HepG2 (cell line): ENCODE measurements around the gene PTPRM. TPM values are rescaled to one million over a fixed set of nuclear protein-coding genes. Genes with fewer than 3 reads are reported as not detected.

ENCODE experiments used
- ATAC-seq: fragments of 200-7000 bp; cut with Tn5 transposase; 3 replicates; pipeline ENCODE4 v1.9.1; 2020; ENCODE audit warnings: mild to moderate bottlenecking, moderate library complexity
- BruUV-seq: library from RNA; stranded (reverse); fragments of 400-500 nt; replicated peaks from 2 replicates; lab custom pipeline; 2021; lab: Mats Ljungman, UMichigan
- CTCF ChIA-PET: fragments of 300-600 bp; formaldehyde crosslinking; extraction: SDS; loops from one replicate; lab custom pipeline; 2021; ENCODE audit warnings: low total read pairs, inconsistent platforms, low intra/inter-chr PET ratio; lab: Yijun Ruan, JAX
- POLR2A ChIA-PET: fragments of 350-600 bp; sonication (Branson Sonifier 250); formaldehyde crosslinking; loops from one replicate; lab custom pipeline; 2020; ENCODE audit warnings: antibody characterized with exemption, inconsistent platforms; lab: Yijun Ruan, JAX
- DNase-seq: peaks from one replicate; pipeline ENCODE4 v3.0.0-alpha.2; 2015; ENCODE audit warnings: low spot score
- FAIRE-seq: peaks from 3 replicates; lab custom pipeline; 2011; peaks lifted over from hg19 to GRCh38; lab: Jason Lieb, UNC
- H2AFZ ChIP-seq: one replicate; pipeline ENCODE4 v1.6.1; 2011; ENCODE audit warnings: low read length, inconsistent platforms
- H3K27ac ChIP-seq: fragments of 300-600 bp; 3 replicates; pipeline ENCODE4 v1.8.0; 2011; ENCODE audit warnings: mixed run types, mild to moderate bottlenecking, mixed read lengths, low read length, inconsistent platforms; ENCODE audit not compliant: insufficient read depth; ENCODE audit errors: extremely low read length
- H3K27me3 ChIP-seq, 2 experiments: fragments of 200-600 bp in 1 of 2; 2 replicates in 1 of 2; 3 replicates in 1 of 2; pipeline versions ENCODE4 v1.6.0 to v1.8.0; 2011; ENCODE audit warnings: low read length in 2 of 2, mild to moderate bottlenecking in 2 of 2, moderate library complexity in 2 of 2, inconsistent platforms in 1 of 2; ENCODE audit not compliant: insufficient read depth in 2 of 2, control insufficient read depth in 1 of 2
- H3K36me3 ChIP-seq, 2 experiments: fragments of 200-600 bp in 1 of 2; replicated peaks in 1 of 2; 2 replicates in 1 of 2; 3 replicates in 1 of 2; pipeline versions ENCODE4 v1.5.1 to v1.8.0; 2011; ENCODE audit warnings: low read length in 2 of 2, inconsistent platforms in 1 of 2; ENCODE audit not compliant: insufficient read depth in 2 of 2, control insufficient read depth in 1 of 2
- H3K4me1 ChIP-seq: 2 replicates; pipeline ENCODE4 v1.5.1; 2012; ENCODE audit warnings: low read length, inconsistent platforms; ENCODE audit not compliant: insufficient read depth
- H3K4me2 ChIP-seq: 2 replicates; pipeline ENCODE4 v1.6.0; 2011; ENCODE audit warnings: low read depth, low read length, inconsistent platforms
- H3K4me3 ChIP-seq, 3 experiments: fragments of 200-600 bp in 1 of 3; sonication (generic), shearing (Covaris generic) in 1 of 3; replicated peaks in 1 of 3; 2 replicates each; pipeline ENCODE4 v1.5.1; 2011 to 2016; ENCODE audit warnings: low read length in 3 of 3, inconsistent platforms in 2 of 3, low read depth in 2 of 3, mild to moderate bottlenecking in 2 of 3, control low read depth in 1 of 3, mixed read lengths in 1 of 3; ENCODE audit not compliant: insufficient read depth in 1 of 3
- H3K79me2 ChIP-seq: one replicate; pipeline ENCODE4 v1.6.1; 2011; ENCODE audit warnings: low read length, inconsistent platforms; ENCODE audit not compliant: insufficient read depth
- H3K9ac ChIP-seq: 2 replicates; pipeline ENCODE4 v1.6.0; 2011; ENCODE audit warnings: mild to moderate bottlenecking, low read depth, low read length, inconsistent platforms; ENCODE audit not compliant: insufficient read depth
- H3K9me3 ChIP-seq: 2 replicates; pipeline ENCODE4 v1.5.1; 2012; ENCODE audit warnings: mild to moderate bottlenecking, low read length
- H4K20me1 ChIP-seq: 2 replicates; pipeline ENCODE4 v1.6.0; 2011; ENCODE audit warnings: inconsistent platforms, mild to moderate bottlenecking, low read length, moderate library complexity; ENCODE audit not compliant: insufficient read depth
- DR1 ChIP-seq: sonication (generic); formaldehyde crosslinking; IDR thresholded peaks from 2 replicates; pipeline ENCODE4 v1.8.0; 2021; ENCODE audit warnings: mild to moderate bottlenecking, missing genetic modification reagents, inconsistent platforms
- SMAD3 ChIP-seq: sonication (generic); formaldehyde crosslinking; IDR thresholded peaks from 2 replicates; pipeline ENCODE4 v1.4.0; 2020; ENCODE audit warnings: missing genetic modification reagents
- ZNF224 ChIP-seq: sonication (generic); formaldehyde crosslinking; IDR thresholded peaks from 2 replicates; pipeline ENCODE4 v1.5.0; 2020; ENCODE audit warnings: mild to moderate bottlenecking, missing genetic modification reagents
- ZNF234 ChIP-seq: sonication (generic); formaldehyde crosslinking; conservative IDR thresholded peaks from 2 replicates; pipeline ENCODE4 v1.5.1; 2020; ENCODE audit warnings: mild to moderate bottlenecking, missing genetic modification reagents
- ZNF343 ChIP-seq: sonication (generic); formaldehyde crosslinking; IDR thresholded peaks from 2 replicates; pipeline ENCODE4 v1.4.0; 2020; ENCODE audit warnings: mild to moderate bottlenecking, missing genetic modification reagents
- ZNF383 ChIP-seq: sonication (generic); formaldehyde crosslinking; IDR thresholded peaks from 2 replicates; pipeline ENCODE4 v1.4.0; 2020; ENCODE audit warnings: missing genetic modification reagents, mild to moderate bottlenecking, borderline replicate concordance
- ZZZ3 ChIP-seq: sonication (generic); formaldehyde crosslinking; IDR thresholded peaks from 2 replicates; pipeline ENCODE4 v1.4.0; 2020; ENCODE audit warnings: missing genetic modification reagents, mild to moderate bottlenecking, borderline replicate concordance
- WGBS: methylation state at CpG from one replicate; pipeline ENCODE4 v1.1.6; 2017; ENCODE audit warnings: low lambda C conversion rate; 5-methylcytosine and 5-hydroxymethylcytosine counted together
- in situ Hi-C: cut with HindIII; loops from 2 replicates; pipeline ENCODE4 v1.10.0; 2017; ENCODE audit warnings: low pct_unique_long_range_greater_than_20kb; ENCODE audit not compliant: extremely low pct_ligation_motif_present
- intact Hi-C: fragments of 100-400 bp; cut with micrococcal nuclease; formaldehyde crosslinking; loops from one replicate; pipeline ENCODE4 v1.10.0; 2022; ENCODE audit not compliant: unreplicated experiment
- polyA plus RNA-seq, 8 experiments: library from polyadenylated mRNA; depleted of rRNA in 3 of 8; stranded (reverse) in 7 of 8; unstranded in 1 of 8; fragments of >200 nt; fragmentation: Illumina TruSeq in 4 of 8; extraction: Trizol in 4 of 8; gene quantifications; 2 replicates each; pipeline versions ENCODE4 v1.2.1 to v1.2.3, GENCODE V29; 2011 to 2016; ENCODE audit warnings: low read depth in 4 of 8, missing spikeins in 1 of 8, mixed read lengths in 1 of 8; ENCODE audit not compliant: insufficient read depth in 1 of 8
- total RNA-seq, 5 experiments: library from RNA; depleted of rRNA; stranded (reverse); fragments of >200 nt; fragmentation: Illumina TruSeq; extraction: Trizol; gene quantifications; 2 replicates each; pipeline ENCODE4 v1.2.3, GENCODE V29; 2016; ENCODE audit warnings: low read depth in 1 of 5
- TF ChIP-seq, protein P1 (sequence below): sonication (generic); formaldehyde crosslinking; IDR thresholded peaks from 2 replicates; pipeline ENCODE4 v1.4.0; 2020; ENCODE audit warnings: mild to moderate bottlenecking, missing genetic modification reagents
- TF ChIP-seq, protein P2 (sequence below): sonication (generic); formaldehyde crosslinking; IDR thresholded peaks from 2 replicates; pipeline ENCODE4 v1.4.0; 2020; ENCODE audit warnings: missing genetic modification reagents, borderline replicate concordance

The PTPRM gene
- total and polyA plus RNA-seq, 2 of the 13 experiments (the other 11 are each of a cell fraction or from before 2014, with no cell fraction given): 12.6 to 108 TPM

DNA sequence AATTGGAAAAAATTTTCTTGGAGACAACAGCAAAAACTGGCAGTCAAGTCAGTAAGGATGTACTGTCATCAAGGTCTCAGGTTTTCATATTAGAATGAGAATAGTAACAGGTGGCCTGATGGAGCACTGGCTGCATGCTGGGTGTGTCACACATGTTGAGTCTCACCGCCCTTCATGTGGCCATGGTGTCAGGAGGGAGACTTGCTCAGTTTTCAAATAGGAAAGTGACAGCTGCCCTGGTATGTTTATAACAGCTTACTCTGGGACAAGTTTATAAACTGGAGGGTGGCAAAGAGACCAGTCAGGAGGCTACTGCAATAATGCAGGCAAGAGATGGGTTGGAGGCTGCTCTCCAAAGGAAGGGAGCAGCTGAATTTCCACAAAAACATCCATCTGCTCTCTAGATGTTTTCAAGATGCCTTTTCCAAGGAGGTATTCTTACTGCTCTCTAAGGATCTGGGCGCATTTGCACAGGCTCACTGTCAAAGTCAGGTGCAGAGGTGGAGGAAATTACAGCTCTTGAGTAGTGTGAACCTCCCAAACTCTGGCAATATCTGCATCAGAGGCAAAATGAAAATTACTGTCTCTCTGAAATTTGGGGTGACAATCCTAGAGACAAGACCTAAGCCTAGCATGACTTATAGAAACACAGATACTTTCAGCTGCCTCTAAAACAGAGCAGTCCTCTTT, 720.2 kb downstream of the PTPRM start:
- H4K20me1 ChIP-seq: no peaks in the 10 kb centered on the region
- no peaks in the 10 kb centered on the region for H3K9me3 ChIP-seq
- BruUV-seq: no TSS peak
- intact Hi-C loops (no loop called here), in situ Hi-C loops (no loop called here)
- TF ChIP-seq ZNF343 (CRISPR knock-in tag) (no peak), SMAD3 (CRISPR knock-in tag) (no peak), ZZZ3 (CRISPR knock-in tag) (no peak), ZNF234 (no peak)
- WGBS: 91% methylated on average over 2 of the region's 2 CpGs
- ATAC-seq: no peak
- no peaks in the 10 kb centered on the region for H3K36me3 ChIP-seq
- H3K27ac ChIP-seq: no peak overlapping the region
- no peaks in the 10 kb centered on the region for H3K27me3 ChIP-seq
- H3K4me1 ChIP-seq: peaks cover 12% of the 10 kb centered on the region
- no peaks in the 10 kb centered on the region for H3K79me2 ChIP-seq
- ChIA-PET POLR2A (no interaction called here), CTCF (no interaction called here)
- H3K9ac ChIP-seq: no peak overlapping the region
- H2AFZ ChIP-seq: no peak overlapping the region
- no peak overlapping the region for H3K4me2 ChIP-seq
- no peak for DNase-seq
- H3K4me3 ChIP-seq: no peak overlapping the region
- no peak for FAIRE-seq

DNA sequence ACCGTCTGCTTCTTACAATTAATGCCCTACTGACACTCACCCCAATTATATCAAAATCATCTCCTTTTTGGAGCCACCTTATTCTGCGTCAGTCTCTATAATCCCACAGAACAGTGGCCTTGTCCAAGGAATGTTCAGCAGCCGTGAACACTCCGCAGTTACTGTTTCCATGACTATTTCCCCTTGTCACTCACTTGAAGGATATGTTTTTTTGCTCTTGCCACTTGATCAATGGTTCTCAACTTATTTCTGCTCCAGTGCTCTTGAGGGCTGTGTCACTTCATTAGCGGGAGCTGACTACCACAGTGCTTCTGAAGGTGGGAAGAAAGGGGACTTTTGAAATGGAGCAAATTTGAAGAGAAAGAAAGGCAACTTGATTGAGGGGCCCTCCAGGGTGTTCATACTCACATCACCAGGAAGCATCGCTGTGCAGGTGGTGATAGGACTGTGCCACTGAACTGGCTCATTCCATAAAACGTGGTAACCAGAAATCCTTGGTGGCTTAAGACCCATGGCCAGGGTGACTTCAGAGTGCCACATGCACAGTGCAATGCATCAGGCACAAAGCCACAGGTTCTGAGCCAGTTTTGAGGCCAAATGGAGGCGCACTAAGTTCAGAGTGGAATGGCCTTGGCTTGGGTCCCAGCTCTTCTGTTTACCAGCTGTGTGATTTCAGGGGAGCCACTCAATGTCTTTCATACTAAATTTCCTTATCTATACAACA, 721.5 kb downstream of the PTPRM start:
- Histone ChIP-seq H3K9me3 (no peaks in the 10 kb centered on the region), H3K79me2 (no peaks in the 10 kb centered on the region), H3K4me3 (no peak overlapping the region), H3K27ac (no peak overlapping the region), H3K9ac (no peak overlapping the region), H4K20me1 (no peaks in the 10 kb centered on the region), H2AFZ (no peak overlapping the region), H3K36me3 (no peaks in the 10 kb centered on the region), H3K4me2 (no peak overlapping the region), H3K27me3 (no peaks in the 10 kb centered on the region), H3K4me1 (peaks cover 10% of the 10 kb centered on the region)
- WGBS: 96% methylated on average over 8 of the region's 8 CpGs
- CTCF ChIA-PET: no interaction called here
- POLR2A ChIA-PET: no interaction called here
- intact Hi-C loops: no loop called here
- no peak for DNase-seq
- no peak for FAIRE-seq
- in situ Hi-C loops: no loop called here
- no peak for ATAC-seq
- no TSS peak for BruUV-seq
- TF ChIP-seq ZNF383 (CRISPR knock-in tag) (no peak), ZNF224 (CRISPR knock-in tag) (no peak), DR1 (no peak)
- TF ChIP-seq, protein P1, sequence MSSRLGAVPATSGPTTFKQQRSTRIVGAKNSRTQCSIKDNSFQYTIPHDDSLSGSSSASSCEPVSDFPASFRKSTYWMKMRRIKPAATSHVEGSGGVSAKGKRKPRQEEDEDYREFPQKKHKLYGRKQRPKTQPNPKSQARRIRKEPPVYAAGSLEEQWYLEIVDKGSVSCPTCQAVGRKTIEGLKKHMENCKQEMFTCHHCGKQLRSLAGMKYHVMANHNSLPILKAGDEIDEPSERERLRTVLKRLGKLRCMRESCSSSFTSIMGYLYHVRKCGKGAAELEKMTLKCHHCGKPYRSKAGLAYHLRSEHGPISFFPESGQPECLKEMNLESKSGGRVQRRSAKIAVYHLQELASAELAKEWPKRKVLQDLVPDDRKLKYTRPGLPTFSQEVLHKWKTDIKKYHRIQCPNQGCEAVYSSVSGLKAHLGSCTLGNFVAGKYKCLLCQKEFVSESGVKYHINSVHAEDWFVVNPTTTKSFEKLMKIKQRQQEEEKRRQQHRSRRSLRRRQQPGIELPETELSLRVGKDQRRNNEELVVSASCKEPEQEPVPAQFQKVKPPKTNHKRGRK (CRISPR knock-in tag): no peak
- TF ChIP-seq, protein P2, sequence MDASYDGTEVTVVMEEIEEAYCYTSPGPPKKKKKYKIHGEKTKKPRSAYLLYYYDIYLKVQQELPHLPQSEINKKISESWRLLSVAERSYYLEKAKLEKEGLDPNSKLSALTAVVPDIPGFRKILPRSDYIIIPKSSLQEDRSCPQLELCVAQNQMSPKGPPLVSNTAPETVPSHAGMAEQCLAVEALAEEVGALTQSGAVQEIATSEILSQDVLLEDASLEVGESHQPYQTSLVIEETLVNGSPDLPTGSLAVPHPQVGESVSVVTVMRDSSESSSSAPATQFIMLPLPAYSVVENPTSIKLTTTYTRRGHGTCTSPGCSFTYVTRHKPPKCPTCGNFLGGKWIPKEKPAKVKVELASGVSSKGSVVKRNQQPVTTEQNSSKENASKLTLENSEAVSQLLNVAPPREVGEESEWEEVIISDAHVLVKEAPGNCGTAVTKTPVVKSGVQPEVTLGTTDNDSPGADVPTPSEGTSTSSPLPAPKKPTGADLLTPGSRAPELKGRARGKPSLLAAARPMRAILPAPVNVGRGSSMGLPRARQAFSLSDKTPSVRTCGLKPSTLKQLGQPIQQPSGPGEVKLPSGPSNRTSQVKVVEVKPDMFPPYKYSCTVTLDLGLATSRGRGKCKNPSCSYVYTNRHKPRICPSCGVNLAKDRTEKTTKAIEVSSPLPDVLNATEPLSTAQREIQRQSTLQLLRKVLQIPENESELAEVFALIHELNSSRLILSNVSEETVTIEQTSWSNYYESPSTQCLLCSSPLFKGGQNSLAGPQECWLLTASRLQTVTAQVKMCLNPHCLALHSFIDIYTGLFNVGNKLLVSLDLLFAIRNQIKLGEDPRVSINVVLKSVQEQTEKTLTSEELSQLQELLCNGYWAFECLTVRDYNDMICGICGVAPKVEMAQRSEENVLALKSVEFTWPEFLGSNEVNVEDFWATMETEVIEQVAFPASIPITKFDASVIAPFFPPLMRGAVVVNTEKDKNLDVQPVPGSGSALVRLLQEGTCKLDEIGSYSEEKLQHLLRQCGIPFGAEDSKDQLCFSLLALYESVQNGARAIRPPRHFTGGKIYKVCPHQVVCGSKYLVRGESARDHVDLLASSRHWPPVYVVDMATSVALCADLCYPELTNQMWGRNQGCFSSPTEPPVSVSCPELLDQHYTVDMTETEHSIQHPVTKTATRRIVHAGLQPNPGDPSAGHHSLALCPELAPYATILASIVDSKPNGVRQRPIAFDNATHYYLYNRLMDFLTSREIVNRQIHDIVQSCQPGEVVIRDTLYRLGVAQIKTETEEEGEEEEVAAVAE (CRISPR knock-in tag): no peak
